Endodermal cell (in vitro differentiated cells): ENCODE measurements around the gene NRXN3. TPM values are rescaled to one million over a fixed set of nuclear protein-coding genes. Genes with fewer than 3 reads are reported as not detected.

Experiments
- DNase-seq: peaks from one replicate; pipeline ENCODE4 v3.0.0-alpha.2; 2017
- H3K27ac ChIP-seq: 2 replicates; pipeline ENCODE4 v1.5.1; 2013; ENCODE audit warnings: mild to moderate bottlenecking, low read depth, low read length, moderate library complexity
- H3K27me3 ChIP-seq: 2 replicates; pipeline ENCODE4 v1.6.1; 2013; ENCODE audit warnings: mild to moderate bottlenecking, low read length, moderate library complexity; ENCODE audit not compliant: insufficient read depth, control insufficient read depth, poor library complexity, severe bottlenecking
- H3K36me3 ChIP-seq: 2 replicates; pipeline ENCODE4 v1.7.0; 2013; ENCODE audit warnings: mild to moderate bottlenecking, low read length, moderate library complexity; ENCODE audit not compliant: control insufficient read depth, insufficient read depth
- H3K4me1 ChIP-seq: one replicate; pipeline ENCODE4 v1.7.0; 2013; ENCODE audit warnings: low read length; ENCODE audit not compliant: control insufficient read depth, insufficient read depth
- H3K4me3 ChIP-seq: 2 replicates; pipeline ENCODE4 v1.5.1; 2013; ENCODE audit warnings: mild to moderate bottlenecking, low read length, moderate library complexity
- H3K9ac ChIP-seq: 2 replicates; pipeline ENCODE4 v1.6.1; 2013; ENCODE audit warnings: mild to moderate bottlenecking, low read length, moderate library complexity; ENCODE audit not compliant: poor library complexity, severe bottlenecking; ENCODE audit errors: extremely low read depth
- H3K9me3 ChIP-seq: 2 replicates; pipeline ENCODE4 v1.6.1; 2013; ENCODE audit warnings: mild to moderate bottlenecking, low read length, moderate library complexity; ENCODE audit not compliant: control insufficient read depth
- H3K27ac Mint-ChIP-seq: 2 replicates; pipeline ENCODE4 v1.8.0; 2020; ENCODE audit warnings: mixed read lengths
- H3K27me3 Mint-ChIP-seq: 2 replicates; pipeline ENCODE4 v1.8.0; 2021; ENCODE audit warnings: mild to moderate bottlenecking, mixed read lengths; ENCODE audit not compliant: insufficient read depth
- H3K36me3 Mint-ChIP-seq: 2 replicates; pipeline ENCODE4 v1.8.0; 2020; ENCODE audit warnings: low read depth, mixed read lengths
- H3K4me1 Mint-ChIP-seq: 2 replicates; pipeline ENCODE4 v1.8.0; 2020; ENCODE audit warnings: mixed read lengths
- H3K4me3 Mint-ChIP-seq: 2 replicates; pipeline ENCODE4 v1.8.0; 2020; ENCODE audit warnings: mild to moderate bottlenecking, moderate library complexity, mixed read lengths
- H3K9me3 Mint-ChIP-seq: 2 replicates; pipeline ENCODE4 v1.8.0; 2020; ENCODE audit warnings: mild to moderate bottlenecking, mixed read lengths
- CTCF ChIP-seq: fragments of 200-600 bp; sonication (generic); conservative IDR thresholded peaks from 2 replicates; pipeline ENCODE4 v1.5.0; 2021; ENCODE audit warnings: antibody characterized with exemption, mild to moderate bottlenecking
- WGBS, 2 experiments: methylation state at CpG; one replicate each; pipeline versions ENCODE4 v1.1.5 to v1.1.7; 2013; ENCODE audit warnings: missing lambda C conversion rate in 2 of 2, mixed read lengths in 1 of 2; ENCODE audit not compliant: insufficient coverage in 1 of 2, insufficient read length in 1 of 2; 5-methylcytosine and 5-hydroxymethylcytosine counted together
- total RNA-seq, 2 donors: library from RNA; stranded (reverse); fragmentation: NEBNext Ultra II Directional in 1 of 2; extraction: Animal tissue kit (Norgen Biotek cat#: 25700) in 1 of 2; gene quantifications; 2 replicates in 1 of 2; 3 replicates in 1 of 2; pipeline ENCODE4 v1.2.1, GENCODE V29; 2021

The NRXN3 gene
- total RNA-seq, 2 donors from 2014 or later, result 20.9 to 21.4 TPM

GRCh38 chr14:79161571-79161970 is 991.4 kb downstream of the NRXN3 start:
- Mint-ChIP-seq H3K36me3 (no peaks in the 10 kb centered on the region), H3K27me3 (peaks cover 2% of the 10 kb centered on the region), H3K4me3 (no peak overlapping the region), H3K4me1 (no peaks in the 10 kb centered on the region), H3K27ac (no peak overlapping the region), H3K9me3 (no peaks in the 10 kb centered on the region)
- no peak overlapping the region for H3K27ac ChIP-seq
- no peak for TF ChIP-seq CTCF
- H3K9me3 ChIP-seq, result no peaks in the 10 kb centered on the region
- no peaks in the 10 kb centered on the region for H3K4me1 ChIP-seq
- WGBS, 2 experiments, result 39 to 49% methylated on average over 7 of the region's 7 CpGs
- no peak overlapping the region for H3K4me3 ChIP-seq
- no peaks in the 10 kb centered on the region for H3K36me3 ChIP-seq
- DNase-seq, result peak; percentile 92
- H3K27me3 ChIP-seq, result peaks cover 35% of the 10 kb centered on the region
- no peak overlapping the region for H3K9ac ChIP-seq

GRCh38 chr14:79162833-79163232 is 992.7 kb downstream of the NRXN3 start:
- Histone ChIP-seq H3K27ac (no peak overlapping the region), H3K36me3 (no peaks in the 10 kb centered on the region), H3K9ac (no peak overlapping the region), H3K4me3 (no peak overlapping the region), H3K4me1 (no peaks in the 10 kb centered on the region), H3K9me3 (no peaks in the 10 kb centered on the region), H3K27me3 (peaks cover 28% of the 10 kb centered on the region)
- DNase-seq, result no peak
- no peaks in the 10 kb centered on the region for H3K9me3 Mint-ChIP-seq
- no peaks in the 10 kb centered on the region for H3K4me1 Mint-ChIP-seq
- no peaks in the 10 kb centered on the region for H3K36me3 Mint-ChIP-seq
- no peak overlapping the region for H3K27ac Mint-ChIP-seq
- TF ChIP-seq CTCF, result no peak
- H3K27me3 Mint-ChIP-seq, result peaks cover 2% of the 10 kb centered on the region
- H3K4me3 Mint-ChIP-seq, result no peak overlapping the region

GRCh38 chr14:79165471-79166090 is 995.4 kb downstream of the NRXN3 start:
- peaks cover 2% of the 10 kb centered on the region for H3K27me3 Mint-ChIP-seq
- Histone ChIP-seq H3K36me3 (no peaks in the 10 kb centered on the region), H3K4me3 (no peak overlapping the region), H3K27ac (no peak overlapping the region), H3K27me3 (peaks cover 4% of the 10 kb centered on the region), H3K9ac (no peak overlapping the region), H3K4me1 (no peaks in the 10 kb centered on the region), H3K9me3 (no peaks in the 10 kb centered on the region)
- H3K9me3 Mint-ChIP-seq, result no peaks in the 10 kb centered on the region
- H3K4me3 Mint-ChIP-seq, result no peak overlapping the region
- no peak for DNase-seq
- H3K4me1 Mint-ChIP-seq, result no peaks in the 10 kb centered on the region
- 93 to 100% methylated on average over 1 to 4 of the region's 4 CpGs for WGBS, 2 experiments
- no peak overlapping the region for H3K27ac Mint-ChIP-seq
- no peak for TF ChIP-seq CTCF
- no peaks in the 10 kb centered on the region for H3K36me3 Mint-ChIP-seq
